Hypothalamus (tissue), 51 donors: Measurements from ENCODE around the gene PTH2R.
"Not testable (repeated sequence)": the region's sequence is repeated elsewhere in the genome, so short reads cannot be mapped to it uniquely, and the experiment has no call there.

Source experiments
- DNase-seq, 51 donors: peaks; one replicate each; lab custom pipeline; 2025; lab: John Stamatoyannopoulos, UW

Gene PTH2R

DNA sequence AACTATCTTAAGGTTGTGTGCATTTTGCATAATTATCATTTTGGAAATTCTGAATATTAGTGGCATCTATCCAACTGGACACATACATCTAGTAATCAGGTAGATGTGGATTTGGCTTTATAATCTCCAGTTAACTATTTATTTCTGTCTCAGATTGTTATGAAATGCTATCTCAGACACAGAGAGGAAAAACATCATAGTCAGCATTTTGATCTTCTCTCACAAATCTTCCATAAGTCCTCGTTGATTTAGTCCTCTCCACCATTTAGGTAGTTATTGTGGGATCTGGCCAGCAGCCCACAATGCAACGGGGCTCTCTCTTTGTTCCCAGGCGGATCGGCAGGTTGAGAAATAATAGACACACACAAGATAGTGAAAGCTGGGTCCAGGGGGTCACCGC is 75.4 kb downstream of the PTH2R start:
- not testable (repeated sequence) for DNase-seq

DNA sequence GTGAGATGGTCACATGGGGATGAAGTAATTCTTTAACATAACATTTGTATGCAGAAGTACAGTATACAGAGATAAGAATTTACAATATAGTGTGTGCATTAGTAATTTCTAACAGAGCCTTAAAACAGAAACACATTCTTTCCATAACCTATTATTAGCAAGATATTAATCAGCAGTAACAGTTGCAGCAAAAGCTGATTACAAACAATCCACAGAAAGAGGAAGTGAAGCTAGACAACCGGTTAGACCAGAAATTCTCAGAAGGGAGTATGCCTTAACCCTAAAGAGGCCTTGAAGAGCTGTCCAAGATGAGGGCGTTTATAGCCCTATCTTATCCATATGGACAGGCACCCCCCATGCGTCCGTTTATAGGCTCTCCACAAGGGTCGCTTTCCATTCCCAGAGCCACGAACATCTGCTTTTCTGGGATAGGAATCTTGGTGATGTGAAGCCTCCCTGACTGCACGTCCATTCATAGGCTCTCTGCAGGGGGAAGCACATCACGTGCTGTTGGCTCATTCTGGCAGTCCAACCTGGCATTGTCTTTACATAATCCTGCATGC is 75.9 kb downstream of the PTH2R start:
- not testable (repeated sequence) for DNase-seq

GRCh38 chr2:208485390-208485789 is 78.8 kb downstream of the PTH2R start:
- DNase-seq, result no peak

GRCh38 chr2:208488686-208489564 is 82.3 kb downstream of the PTH2R start:
- peak in 2 of 51 donors; percentile 0 to 11 for DNase-seq

GRCh38 chr2:208489687-208490086 is 83.1 kb downstream of the PTH2R start:
- DNase-seq, result no peak

GRCh38 chr2:208490492-208490891 is 83.9 kb downstream of the PTH2R start:
- DNase-seq, result no peak

GRCh38 chr2:208491641-208492040 is 85.0 kb downstream of the PTH2R start:
- no peak for DNase-seq

DNA sequence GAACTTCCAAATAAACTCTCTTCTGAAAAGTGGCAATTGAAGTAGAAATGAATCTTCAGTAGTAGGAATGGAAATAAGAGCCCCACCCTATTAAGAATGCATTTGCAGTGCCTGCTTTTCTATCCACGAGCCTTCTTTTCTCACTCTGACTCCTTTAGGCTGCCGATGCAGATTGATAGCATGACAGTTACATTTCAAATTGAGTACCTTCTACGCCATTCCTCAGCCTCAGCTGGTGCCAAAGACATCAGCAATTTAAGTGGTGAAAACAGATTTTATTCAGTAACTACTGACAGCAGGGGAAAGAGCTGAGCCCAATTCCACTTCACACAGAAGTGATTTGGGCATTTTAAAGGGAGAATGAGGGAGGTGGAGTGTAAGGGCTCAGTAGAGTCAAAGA is 85.5 kb downstream of the PTH2R start:
- no peak for DNase-seq

GRCh38 chr2:208493186-208493585 is 86.6 kb downstream of the PTH2R start:
- DNase-seq, result no peak

DNA sequence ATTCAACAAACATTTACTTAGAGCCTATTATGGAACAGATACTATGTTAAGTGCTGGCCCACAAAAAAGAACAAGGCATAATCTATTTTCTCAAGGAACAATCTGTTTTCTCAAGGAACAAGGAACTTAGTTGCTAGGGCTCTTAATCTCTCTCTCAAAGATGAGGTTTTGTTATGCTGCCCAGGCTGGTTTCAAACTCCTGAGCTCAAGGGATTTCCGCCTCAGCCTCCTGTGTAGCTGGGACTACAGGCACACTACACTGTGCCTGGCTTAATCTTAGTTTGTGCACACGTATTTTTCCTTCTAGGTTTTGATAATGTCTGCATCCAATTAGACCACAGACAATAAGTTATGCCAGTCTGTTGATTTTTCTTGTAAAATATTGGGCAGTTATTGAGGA is 89.5 kb downstream of the PTH2R start:
- no peak for DNase-seq

DNA sequence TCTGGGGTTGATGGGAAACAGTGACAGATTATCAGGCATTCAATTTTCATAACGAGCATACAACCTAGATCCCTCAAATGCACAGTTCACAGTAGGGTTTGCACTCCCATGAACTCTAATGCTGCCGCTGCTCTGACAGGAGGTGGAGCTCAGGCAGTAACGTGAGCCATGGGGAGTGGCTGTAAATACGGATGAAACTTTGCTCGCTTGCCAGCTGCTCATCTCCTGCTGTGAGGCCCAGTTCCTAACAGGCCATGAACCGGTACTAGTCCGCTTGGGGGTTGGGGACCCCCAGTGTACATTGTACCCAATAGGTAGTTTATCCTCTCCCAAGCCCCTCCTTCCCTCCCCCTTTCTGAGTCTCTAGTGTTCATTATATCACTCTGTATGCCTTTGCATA is 94.6 kb downstream of the PTH2R start:
- no peak for DNase-seq

GRCh38 chr2:208502288-208502687 is 95.7 kb downstream of the PTH2R start:
- DNase-seq, result no peak

DNA sequence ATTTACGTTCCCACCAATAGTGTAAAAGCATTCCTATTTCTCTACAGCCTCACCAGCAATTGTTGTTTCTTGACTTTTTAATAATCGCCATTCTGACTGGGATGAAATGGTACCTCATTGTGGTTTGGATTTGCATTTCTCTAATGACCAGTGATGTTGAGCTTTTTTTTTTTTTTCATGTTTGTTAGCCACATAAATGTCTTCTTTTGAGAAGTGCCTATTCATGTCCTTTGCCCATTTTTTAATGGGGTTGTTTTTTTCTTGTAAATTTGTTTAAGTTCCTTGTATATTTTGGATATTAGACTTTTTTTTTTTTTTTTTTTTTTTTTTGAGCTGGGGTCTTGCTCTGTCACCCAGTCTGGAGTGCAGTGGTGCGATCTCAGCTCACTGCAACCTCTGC is 98.8 kb downstream of the PTH2R start:
- not testable (repeated sequence) for DNase-seq

DNA sequence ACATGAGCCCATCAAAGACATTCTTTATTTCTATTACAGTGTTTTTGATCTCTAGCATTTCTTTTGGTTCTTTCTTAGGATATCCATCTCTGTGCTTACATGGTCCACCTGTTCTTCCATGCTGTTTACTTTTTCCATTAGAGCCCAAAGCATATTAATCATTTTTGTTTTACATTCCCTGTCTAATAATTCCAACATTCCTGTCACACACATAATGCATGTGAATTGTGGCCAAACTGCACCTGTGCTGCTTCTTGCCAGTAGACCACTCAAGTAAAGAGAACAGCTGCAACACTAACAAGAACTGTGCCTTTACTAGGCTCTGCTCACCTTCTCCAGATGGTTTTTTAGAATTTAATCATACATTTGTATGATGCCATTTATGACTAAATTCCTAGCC is 103.0 kb downstream of the PTH2R start:
- no peak for DNase-seq

- no peak for DNase-seq
Observed at GRCh38 chr2:208511016-208511415, 104.4 kb downstream of the PTH2R start.

- no peak for DNase-seq
Observed at GRCh38 chr2:208511573-208511972, 105.0 kb downstream of the PTH2R start.

GRCh38 chr2:208515099-208515498 is 108.5 kb downstream of the PTH2R start:
- DNase-seq, result no peak

GRCh38 chr2:208523069-208523468 is 116.5 kb downstream of the PTH2R start:
- not testable (repeated sequence) for DNase-seq

- not testable (repeated sequence) for DNase-seq
Observed at GRCh38 chr2:208525165-208525564, 118.6 kb downstream of the PTH2R start.

DNA sequence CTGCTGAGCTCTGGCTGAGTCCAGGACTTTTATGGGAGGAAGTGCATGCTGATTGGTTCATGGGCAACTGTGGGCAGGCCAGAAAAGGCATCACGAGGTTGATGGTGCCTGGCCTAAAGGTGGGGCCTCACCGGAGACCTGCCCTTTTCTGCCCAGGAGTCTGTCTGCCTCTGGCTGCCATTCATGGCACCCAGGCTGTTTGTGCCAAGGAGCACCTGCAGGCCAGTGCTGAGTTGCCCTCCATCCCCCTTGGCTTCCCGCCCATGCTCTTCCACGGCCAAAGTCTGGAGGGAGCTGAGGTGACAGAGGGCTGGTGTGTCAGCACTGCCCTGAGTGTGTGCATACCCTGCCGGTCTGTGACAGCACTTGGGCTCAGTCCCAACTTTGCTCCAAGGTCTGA is 123.2 kb downstream of the PTH2R start:
- no peak for DNase-seq

DNA sequence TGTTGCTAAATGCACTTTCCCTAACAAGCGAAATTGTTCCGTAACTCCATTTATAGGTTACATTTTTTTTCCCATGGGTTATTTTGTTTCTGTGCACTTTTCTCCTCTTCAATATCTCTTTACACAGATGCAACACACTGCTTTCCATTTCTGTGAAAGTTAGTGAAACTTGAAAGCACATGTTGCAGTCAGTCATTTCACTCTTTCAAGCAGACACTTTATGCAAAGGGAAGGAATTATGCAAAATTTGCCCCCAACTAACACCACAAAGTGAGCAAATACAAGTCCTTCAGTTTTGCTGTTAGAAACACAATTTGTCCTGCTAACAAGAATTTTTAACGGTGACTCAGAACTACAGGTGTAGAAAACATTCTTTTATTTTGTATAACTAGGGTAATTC is 124.8 kb downstream of the PTH2R start:
- DNase-seq, result no peak

DNA sequence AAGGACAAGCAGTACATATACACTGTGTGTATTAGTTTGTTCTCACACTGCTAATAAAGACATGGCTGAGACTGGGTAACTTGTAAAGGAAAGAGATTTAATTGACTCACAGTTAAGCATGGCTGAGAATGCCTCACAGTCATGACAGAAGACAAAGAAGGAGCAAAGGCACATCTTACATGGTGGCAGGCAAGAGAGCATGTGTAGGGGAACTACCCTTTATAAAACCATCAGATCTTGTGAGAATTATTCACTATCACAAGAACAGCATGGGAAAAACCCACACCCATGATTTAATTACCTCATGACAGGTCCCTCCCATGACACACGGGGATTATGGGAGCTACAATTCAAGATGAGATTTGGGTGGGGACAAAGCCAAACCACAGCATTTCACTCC is 129.0 kb downstream of the PTH2R start:
- not testable (repeated sequence) for DNase-seq
